Amniotic epithelial cell (primary cell): ENCODE data around the gene MRAP.
"Not testable (repeated sequence)": the region's sequence is repeated elsewhere in the genome, so short reads cannot be mapped to it uniquely, and the experiment has no call there.

Source experiments
- DNase-seq: peaks from one replicate; pipeline ENCODE4 v3.0.0-alpha.2; 2010; ENCODE audit warnings: low read depth

MRAP gene

GRCh38 chr21:32298658-32299081, at the start of gene MRAP:
TSS of gene MRAP (plus strand) at chr21:32298855. CDS start at chr21:32298972, 117 bp downstream.
- no peak for DNase-seq

- DNase-seq = no peak
These were observed 49.0 kb upstream of the MRAP start for GRCh38 chr21:32249511-32250280.

GRCh38 chr21:32252136-32252535, 46.5 kb upstream of the MRAP start:
- no peak for DNase-seq

- DNase-seq = peak; percentile 71
These were observed 45.4 kb upstream of the MRAP start for GRCh38 chr21:32253215-32253641.

- no peak for DNase-seq
These were observed 42.4 kb upstream of the MRAP start for GRCh38 chr21:32256251-32256650.

- peak; percentile 88 for DNase-seq
These were observed 41.6 kb upstream of the MRAP start for GRCh38 chr21:32256873-32257620.

GRCh38 chr21:32257962-32258785, 40.5 kb upstream of the MRAP start:
- peak; percentile 81 for DNase-seq

- not testable (repeated sequence) for DNase-seq
These were observed 39.9 kb upstream of the MRAP start for GRCh38 chr21:32258786-32259048.

GRCh38 chr21:32260130-32260529, 38.5 kb upstream of the MRAP start:
- DNase-seq = no peak

GRCh38 chr21:32261929-32262328, 36.7 kb upstream of the MRAP start:
- no peak for DNase-seq

GRCh38 chr21:32265321-32265720, 33.3 kb upstream of the MRAP start:
- DNase-seq = not testable (repeated sequence)

- no peak for DNase-seq
These were observed 27.9 kb upstream of the MRAP start for GRCh38 chr21:32270748-32271147.

GRCh38 chr21:32276671-32277070, 22.0 kb upstream of the MRAP start:
- DNase-seq = no peak

GRCh38 chr21:32278103-32278502, 20.6 kb upstream of the MRAP start:
- DNase-seq = no peak

GRCh38 chr21:32278518-32279376, 19.9 kb upstream of the MRAP start, which contains the start of gene MIS18A:
TSS of gene MIS18A (minus strand) at chr21:32279049. CDS start at chr21:32279014, 35 bp downstream.
- peak; percentile 96 for DNase-seq

- no peak for DNase-seq
These were observed 19.3 kb upstream of the MRAP start for GRCh38 chr21:32279377-32279680.

GRCh38 chr21:32281531-32281930, 17.1 kb upstream of the MRAP start:
- DNase-seq = peak; percentile 33

- no peak for DNase-seq
These were observed 15.7 kb upstream of the MRAP start for GRCh38 chr21:32282992-32283391.

GRCh38 chr21:32285476-32285875, 13.2 kb upstream of the MRAP start:
- DNase-seq = no peak

GRCh38 chr21:32297449-32297848, 1.2 kb upstream of the MRAP start:
- no peak for DNase-seq

- DNase-seq = peak; percentile 80
These were observed 501 bp upstream of the MRAP start for GRCh38 chr21:32298148-32298559.

GRCh38 chr21:32299695-32300094, 1.0 kb downstream of the MRAP start:
- DNase-seq = no peak
